HL-60 (cell line): ENCODE results near the gene CHMP6.

ENCODE experiments used
- DNase-seq, 2 experiments: peaks; one replicate each; pipeline ENCODE4 v3.0.0-alpha.2; 2010 to 2020; ENCODE audit warnings: low read depth in 1 of 2, low spot score in 1 of 2
- H3K27ac ChIP-seq: fragments of 250-450 bp; sonication (Bioruptor Pico); replicated peaks from 2 replicates; pipeline ENCODE4 v1.5.1; 2020; ENCODE audit warnings: mild to moderate bottlenecking, moderate library complexity
- H3K27me3 ChIP-seq: fragments of 250-450 bp; sonication (Bioruptor Pico); 2 replicates; pipeline ENCODE4 v1.5.1; 2021; ENCODE audit warnings: mild to moderate bottlenecking, moderate library complexity; ENCODE audit not compliant: insufficient read depth, poor library complexity, severe bottlenecking
- H3K4me3 ChIP-seq: replicated peaks from 2 replicates; pipeline ENCODE4 v1.5.1; 2011; ENCODE audit warnings: mild to moderate bottlenecking, control low read depth, low read length; ENCODE audit not compliant: insufficient read depth
- GABPA ChIP-seq: IDR thresholded peaks from 2 replicates; pipeline ENCODE4 v1.6.1; 2012; ENCODE audit warnings: low read depth
- POLR2AphosphoS5 ChIP-seq: IDR thresholded peaks from 2 replicates; pipeline ENCODE4 v1.6.1; 2012; ENCODE audit warnings: low read depth
- SPI1 ChIP-seq: IDR thresholded peaks from 2 replicates; pipeline ENCODE4 v1.6.1; 2012; ENCODE audit warnings: low read depth, mild to moderate bottlenecking, borderline replicate concordance
- TF ChIP-seq, protein P1 (sequence below): IDR thresholded peaks from 2 replicates; pipeline ENCODE4 v1.6.1; 2012; ENCODE audit warnings: low read depth; ENCODE audit not compliant: insufficient replicate concordance
- TF ChIP-seq, protein P2 (sequence below): IDR thresholded peaks from one replicate; pipeline ENCODE4 v1.5.1; 2011; ENCODE audit warnings: low read length, control low read depth, inconsistent platforms; ENCODE audit not compliant: insufficient read depth

CHMP6 gene

DNA sequence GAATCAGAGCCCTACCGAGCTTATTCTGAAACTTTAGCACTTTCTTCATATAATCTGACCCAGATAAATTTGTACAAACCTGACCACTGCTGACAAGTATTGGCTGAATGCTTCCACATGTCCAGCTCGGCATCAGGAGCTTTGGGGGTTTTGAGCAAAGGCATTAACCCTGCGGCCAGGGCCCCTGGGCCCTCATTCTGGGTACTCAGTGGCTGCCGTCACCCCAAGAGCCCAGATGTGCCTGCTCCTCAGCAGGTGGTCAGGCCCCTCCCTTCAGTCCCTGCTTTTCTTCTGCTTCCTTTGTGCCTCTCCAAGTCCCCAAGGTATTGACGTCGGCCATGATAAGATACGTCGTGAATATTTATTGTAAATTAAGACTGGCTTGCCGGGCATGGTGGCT lies 47.3 kb upstream of the CHMP6 start:
- no peak for DNase-seq

DNA sequence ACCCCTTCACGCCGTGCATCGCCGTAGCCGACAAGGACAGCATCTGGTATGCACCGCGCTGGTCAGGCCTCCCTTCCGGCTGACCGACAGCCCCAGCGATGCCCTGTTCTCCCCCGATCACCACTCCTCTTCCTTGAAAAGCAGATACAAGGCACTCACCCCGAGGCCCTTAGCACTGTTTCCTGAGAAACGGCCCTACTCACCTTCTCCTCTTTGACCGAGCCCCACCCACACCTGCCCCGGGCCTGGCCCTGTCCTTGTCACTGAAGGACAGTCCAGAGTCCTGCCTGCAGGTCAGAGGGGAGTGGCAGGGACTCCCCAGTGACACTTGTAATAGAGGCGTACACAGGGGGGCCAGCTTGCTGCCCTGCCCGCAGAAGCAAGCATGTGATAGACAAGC lies 45.9 kb upstream of the CHMP6 start:
- no peak for TF ChIP-seq POLR2AphosphoS5
- no peak for TF ChIP-seq SPI1
- TF ChIP-seq, protein P1, sequence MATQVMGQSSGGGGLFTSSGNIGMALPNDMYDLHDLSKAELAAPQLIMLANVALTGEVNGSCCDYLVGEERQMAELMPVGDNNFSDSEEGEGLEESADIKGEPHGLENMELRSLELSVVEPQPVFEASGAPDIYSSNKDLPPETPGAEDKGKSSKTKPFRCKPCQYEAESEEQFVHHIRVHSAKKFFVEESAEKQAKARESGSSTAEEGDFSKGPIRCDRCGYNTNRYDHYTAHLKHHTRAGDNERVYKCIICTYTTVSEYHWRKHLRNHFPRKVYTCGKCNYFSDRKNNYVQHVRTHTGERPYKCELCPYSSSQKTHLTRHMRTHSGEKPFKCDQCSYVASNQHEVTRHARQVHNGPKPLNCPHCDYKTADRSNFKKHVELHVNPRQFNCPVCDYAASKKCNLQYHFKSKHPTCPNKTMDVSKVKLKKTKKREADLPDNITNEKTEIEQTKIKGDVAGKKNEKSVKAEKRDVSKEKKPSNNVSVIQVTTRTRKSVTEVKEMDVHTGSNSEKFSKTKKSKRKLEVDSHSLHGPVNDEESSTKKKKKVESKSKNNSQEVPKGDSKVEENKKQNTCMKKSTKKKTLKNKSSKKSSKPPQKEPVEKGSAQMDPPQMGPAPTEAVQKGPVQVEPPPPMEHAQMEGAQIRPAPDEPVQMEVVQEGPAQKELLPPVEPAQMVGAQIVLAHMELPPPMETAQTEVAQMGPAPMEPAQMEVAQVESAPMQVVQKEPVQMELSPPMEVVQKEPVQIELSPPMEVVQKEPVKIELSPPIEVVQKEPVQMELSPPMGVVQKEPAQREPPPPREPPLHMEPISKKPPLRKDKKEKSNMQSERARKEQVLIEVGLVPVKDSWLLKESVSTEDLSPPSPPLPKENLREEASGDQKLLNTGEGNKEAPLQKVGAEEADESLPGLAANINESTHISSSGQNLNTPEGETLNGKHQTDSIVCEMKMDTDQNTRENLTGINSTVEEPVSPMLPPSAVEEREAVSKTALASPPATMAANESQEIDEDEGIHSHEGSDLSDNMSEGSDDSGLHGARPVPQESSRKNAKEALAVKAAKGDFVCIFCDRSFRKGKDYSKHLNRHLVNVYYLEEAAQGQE: no peak
- TF ChIP-seq, protein P2, sequence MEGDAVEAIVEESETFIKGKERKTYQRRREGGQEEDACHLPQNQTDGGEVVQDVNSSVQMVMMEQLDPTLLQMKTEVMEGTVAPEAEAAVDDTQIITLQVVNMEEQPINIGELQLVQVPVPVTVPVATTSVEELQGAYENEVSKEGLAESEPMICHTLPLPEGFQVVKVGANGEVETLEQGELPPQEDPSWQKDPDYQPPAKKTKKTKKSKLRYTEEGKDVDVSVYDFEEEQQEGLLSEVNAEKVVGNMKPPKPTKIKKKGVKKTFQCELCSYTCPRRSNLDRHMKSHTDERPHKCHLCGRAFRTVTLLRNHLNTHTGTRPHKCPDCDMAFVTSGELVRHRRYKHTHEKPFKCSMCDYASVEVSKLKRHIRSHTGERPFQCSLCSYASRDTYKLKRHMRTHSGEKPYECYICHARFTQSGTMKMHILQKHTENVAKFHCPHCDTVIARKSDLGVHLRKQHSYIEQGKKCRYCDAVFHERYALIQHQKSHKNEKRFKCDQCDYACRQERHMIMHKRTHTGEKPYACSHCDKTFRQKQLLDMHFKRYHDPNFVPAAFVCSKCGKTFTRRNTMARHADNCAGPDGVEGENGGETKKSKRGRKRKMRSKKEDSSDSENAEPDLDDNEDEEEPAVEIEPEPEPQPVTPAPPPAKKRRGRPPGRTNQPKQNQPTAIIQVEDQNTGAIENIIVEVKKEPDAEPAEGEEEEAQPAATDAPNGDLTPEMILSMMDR: no peak
- TF ChIP-seq GABPA: no peak
- no peak for DNase-seq
- no peaks in the 10 kb centered on the region for H3K27me3 ChIP-seq
- H3K27ac ChIP-seq: no peak overlapping the region
- no peak overlapping the region for H3K4me3 ChIP-seq

More for the DNA sequence above, 47.3 kb upstream of the CHMP6 start:
- Histone ChIP-seq H3K27me3 (no peaks in the 10 kb centered on the region), H3K27ac (no peak overlapping the region), H3K4me3 (no peak overlapping the region)
- TF ChIP-seq GABPA (no peak), POLR2AphosphoS5 (no peak), SPI1 (no peak)
- TF ChIP-seq, protein P1: no peak
- TF ChIP-seq, protein P2: no peak

DNA sequence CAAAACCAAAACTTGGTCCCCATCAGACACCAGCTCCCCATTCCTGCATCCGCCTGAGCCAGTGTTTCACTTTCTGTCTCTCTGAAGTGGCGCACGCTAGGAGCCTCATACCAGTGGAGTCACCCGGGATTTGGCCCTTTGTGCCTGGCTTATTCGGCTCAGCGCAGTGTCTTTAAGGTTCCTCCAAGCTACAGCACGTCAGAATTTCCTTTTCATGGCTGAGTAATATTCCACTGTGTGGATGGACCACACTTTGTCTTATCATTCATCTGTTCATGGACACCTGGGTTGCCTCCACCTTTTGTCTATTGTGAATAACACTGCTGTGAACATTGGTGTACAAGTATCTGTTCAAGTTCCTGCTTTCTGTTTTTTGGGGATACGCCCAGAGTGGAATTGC lies 45.2 kb upstream of the CHMP6 start:
- TF ChIP-seq POLR2AphosphoS5 (no peak), SPI1 (no peak), GABPA (no peak)
- TF ChIP-seq, protein P1: no peak
- TF ChIP-seq, protein P2: no peak
- H3K27me3 ChIP-seq: no peaks in the 10 kb centered on the region
- DNase-seq: no peak
- no peak overlapping the region for H3K27ac ChIP-seq
- no peak overlapping the region for H3K4me3 ChIP-seq
